ACC112 (cell line): ENCODE measurements around the gene PSAP.

ENCODE experiments used
- H2AFZ ChIP-seq: fragments of 200-600 bp; sonication (generic); one replicate; pipeline ENCODE4 v1.6.0; 2017; ENCODE audit warnings: antibody characterized with exemption, low read length; ENCODE audit not compliant: unreplicated experiment
- H3K27ac ChIP-seq: fragments of 200-600 bp; sonication (generic); 2 replicates; pipeline ENCODE4 v1.5.1; 2014; ENCODE audit warnings: low read depth, mild to moderate bottlenecking, antibody characterized with exemption, low read length, moderate library complexity
- H3K27me3 ChIP-seq: fragments of 200-600 bp; sonication (generic); 2 replicates; pipeline ENCODE4 v1.6.1; 2014; ENCODE audit warnings: mild to moderate bottlenecking, antibody characterized with exemption, low read length, moderate library complexity, mixed read lengths; ENCODE audit not compliant: insufficient read depth
- H3K36me3 ChIP-seq: fragments of 200-600 bp; sonication (generic); 2 replicates; pipeline ENCODE4 v1.6.1; 2016; ENCODE audit warnings: mild to moderate bottlenecking, antibody characterized with exemption, low read length, moderate library complexity, mixed read lengths; ENCODE audit not compliant: insufficient read depth
- H3K4me1 ChIP-seq: fragments of 200-600 bp; sonication (generic); one replicate; pipeline ENCODE4 v1.6.1; 2016; ENCODE audit warnings: low read length, mixed read lengths; ENCODE audit not compliant: insufficient read depth, unreplicated experiment, control insufficient read depth
- H3K4me3 ChIP-seq: fragments of 200-600 bp; sonication (generic); 2 replicates; pipeline ENCODE4 v1.5.1; 2014; ENCODE audit warnings: mild to moderate bottlenecking, low read depth, low read length
- H3K79me2 ChIP-seq: fragments of 200-600 bp; sonication (generic); one replicate; pipeline ENCODE4 v1.6.0; 2016; ENCODE audit warnings: low read length; ENCODE audit not compliant: control insufficient read depth, unreplicated experiment, insufficient read depth

PSAP gene

DNA sequence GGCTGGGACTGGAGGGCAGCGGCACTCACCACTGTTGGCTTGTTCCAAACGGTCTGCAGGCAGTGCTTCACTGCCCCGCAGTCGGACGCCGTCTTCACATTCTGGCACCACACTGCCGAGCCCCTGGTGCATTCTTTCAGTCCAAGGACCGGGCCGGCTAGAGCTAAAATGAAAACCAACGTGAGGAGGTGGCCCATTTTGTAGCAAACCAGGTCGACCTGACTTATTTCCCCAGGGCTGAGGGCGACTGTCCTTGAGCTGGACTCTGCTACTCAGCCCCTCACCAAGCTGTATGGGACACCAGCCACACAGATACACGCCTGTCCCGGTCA, 16.7 kb downstream of the PSAP start:
- Histone ChIP-seq H3K27ac (no peak overlapping the region), H3K27me3 (no peaks in the 10 kb centered on the region), H3K4me3 (no peak overlapping the region), H3K36me3 (peaks cover 15% of the 10 kb centered on the region), H3K79me2 (peaks cover 73% of the 10 kb centered on the region), H3K4me1 (peaks cover 56% of the 10 kb centered on the region), H2AFZ (no peak overlapping the region)

GRCh38 chr10:71833451-71834342, 17.4 kb downstream of the PSAP start:
- Histone ChIP-seq H3K27me3 (no peaks in the 10 kb centered on the region), H3K79me2 (peaks cover 69% of the 10 kb centered on the region)

DNA sequence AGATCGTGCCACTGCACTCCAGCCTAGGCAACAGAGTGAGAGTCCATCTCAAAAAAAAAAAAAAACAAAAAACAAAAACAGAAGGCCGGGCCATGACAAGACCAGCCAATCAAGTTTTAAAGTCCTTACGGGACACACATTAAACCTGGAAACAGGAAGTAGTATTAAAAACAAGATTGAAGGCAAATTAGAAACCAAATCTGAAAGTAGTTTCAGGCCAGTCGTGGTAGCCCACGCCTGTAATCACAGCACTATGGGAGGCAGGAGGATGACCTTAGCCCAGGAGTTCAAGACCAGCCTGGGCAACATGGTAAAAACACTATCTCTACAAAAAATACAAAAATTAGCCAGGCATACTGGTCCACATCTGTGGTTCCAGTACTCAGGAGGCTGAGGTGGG, 18.1 kb downstream of the PSAP start:
- Histone ChIP-seq H3K36me3 (peaks cover 22% of the 10 kb centered on the region), H3K79me2 (peaks cover 62% of the 10 kb centered on the region)

More at GRCh38 chr10:71833451-71834342, 17.4 kb downstream of the PSAP start:
- Histone ChIP-seq H3K36me3 (peaks cover 20% of the 10 kb centered on the region), H2AFZ (no peak overlapping the region), H3K4me3 (no peak overlapping the region), H3K4me1 (peaks cover 49% of the 10 kb centered on the region), H3K27ac (no peak overlapping the region)

DNA sequence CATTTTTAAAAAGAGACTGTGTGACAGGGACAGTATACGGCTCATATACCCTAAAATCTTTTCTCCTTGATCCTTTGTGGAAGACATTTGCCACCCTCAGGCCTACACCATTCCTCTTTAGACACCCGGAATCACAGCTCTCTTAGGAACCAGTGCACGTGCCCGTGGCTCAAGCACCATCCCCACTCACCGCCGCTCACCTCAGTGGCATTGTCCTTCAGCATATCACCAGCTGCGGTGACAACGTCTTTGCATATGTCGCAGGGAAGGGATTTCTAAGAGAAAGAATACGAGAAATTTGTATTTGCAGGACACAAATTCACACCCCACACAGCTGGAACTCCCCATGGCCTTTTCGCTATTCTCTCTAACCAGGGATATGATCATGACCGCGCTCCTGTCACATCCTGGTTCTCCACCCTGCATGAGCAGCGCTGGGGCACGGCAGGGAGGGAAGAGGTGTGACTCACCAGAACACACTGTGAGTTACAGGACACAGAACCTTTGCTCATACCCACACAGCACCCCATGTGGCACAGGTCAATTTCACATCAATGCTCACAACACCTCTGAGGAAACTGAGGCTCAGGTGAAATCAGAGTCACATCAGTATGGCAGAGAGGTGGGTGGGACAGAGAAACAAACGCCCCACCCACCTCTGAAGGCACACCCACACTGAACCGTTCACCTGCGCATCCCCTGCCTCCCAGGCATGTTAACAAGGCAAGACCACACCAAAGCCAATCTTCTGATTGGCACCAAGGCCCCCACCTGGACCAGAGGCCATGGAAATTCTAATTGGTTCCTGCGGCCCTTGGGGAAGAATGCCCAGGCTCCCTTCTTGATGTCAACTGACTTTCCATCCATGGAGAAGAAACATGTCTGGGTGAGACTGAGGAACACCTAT, 19.2 kb downstream of the PSAP start:
- Histone ChIP-seq H3K27me3 (no peaks in the 10 kb centered on the region), H3K4me1 (peaks cover 31% of the 10 kb centered on the region), H3K4me3 (no peak overlapping the region), H3K27ac (no peak overlapping the region), H3K79me2 (peaks cover 51% of the 10 kb centered on the region), H2AFZ (no peak overlapping the region), H3K36me3 (peaks cover 27% of the 10 kb centered on the region)

More for the DNA sequence above, 18.1 kb downstream of the PSAP start:
- H3K27me3 ChIP-seq: no peaks in the 10 kb centered on the region
- peaks cover 42% of the 10 kb centered on the region for H3K4me1 ChIP-seq
- no peak overlapping the region for H2AFZ ChIP-seq
- no peak overlapping the region for H3K4me3 ChIP-seq
- no peak overlapping the region for H3K27ac ChIP-seq

DNA sequence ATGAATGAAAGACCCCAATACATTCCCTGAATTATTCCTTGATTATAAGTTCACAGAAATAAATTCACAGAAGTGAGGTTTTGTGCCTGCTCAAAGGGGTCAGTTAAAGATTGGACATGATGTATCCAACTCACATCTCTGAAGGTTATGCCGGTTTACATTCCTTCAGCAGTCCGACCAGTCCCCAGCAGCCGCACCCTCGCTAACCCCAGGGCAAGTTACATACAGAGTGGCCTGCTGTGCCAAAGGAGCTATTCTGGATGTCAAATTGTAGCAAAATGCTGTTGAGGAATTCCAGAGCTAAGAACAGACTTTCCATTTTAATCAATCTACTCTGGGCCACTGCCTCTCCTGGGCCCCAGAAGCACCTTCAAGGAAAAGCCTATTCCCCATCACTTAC, 20.3 kb downstream of the PSAP start:
- H3K36me3 ChIP-seq: peaks cover 32% of the 10 kb centered on the region
- no peak overlapping the region for H2AFZ ChIP-seq

GRCh38 chr10:71829896-71830295, 21.2 kb downstream of the PSAP start:
- no peaks in the 10 kb centered on the region for H3K27me3 ChIP-seq
- no peak overlapping the region for H3K4me3 ChIP-seq
- H3K27ac ChIP-seq: no peak overlapping the region
- peaks cover 34% of the 10 kb centered on the region for H3K36me3 ChIP-seq
- H3K79me2 ChIP-seq: peaks cover 37% of the 10 kb centered on the region
- no peak overlapping the region for H2AFZ ChIP-seq
- peaks cover 16% of the 10 kb centered on the region for H3K4me1 ChIP-seq

More for the DNA sequence above, 20.3 kb downstream of the PSAP start:
- Histone ChIP-seq H3K4me3 (no peak overlapping the region), H3K79me2 (peaks cover 44% of the 10 kb centered on the region), H3K27ac (no peak overlapping the region), H3K27me3 (no peaks in the 10 kb centered on the region), H3K4me1 (peaks cover 22% of the 10 kb centered on the region)

DNA sequence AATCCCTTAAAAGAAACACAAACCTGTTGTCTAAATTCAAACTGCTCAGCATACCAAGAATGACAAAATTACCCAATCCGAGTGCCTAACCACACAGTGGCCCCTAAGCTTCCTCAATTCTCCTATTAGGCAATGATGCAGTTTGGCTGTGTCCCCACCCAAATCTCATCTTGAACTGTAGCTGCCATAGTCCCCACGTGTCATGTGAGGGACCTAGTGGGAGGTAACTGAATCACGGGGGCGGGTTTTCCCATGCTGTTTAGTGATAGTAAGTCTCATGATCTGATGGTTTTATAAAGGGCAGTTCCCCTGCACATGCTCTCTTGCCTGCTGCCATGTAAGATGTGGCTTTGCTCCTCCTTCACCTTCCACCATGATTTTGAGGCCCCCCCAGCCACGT, 21.9 kb downstream of the PSAP start:
- H3K27ac ChIP-seq: no peak overlapping the region
- H3K79me2 ChIP-seq: peaks cover 31% of the 10 kb centered on the region
- no peaks in the 10 kb centered on the region for H3K27me3 ChIP-seq
- no peak overlapping the region for H3K4me3 ChIP-seq
- H2AFZ ChIP-seq: no peak overlapping the region
- H3K36me3 ChIP-seq: peaks cover 41% of the 10 kb centered on the region
- peaks cover 13% of the 10 kb centered on the region for H3K4me1 ChIP-seq

DNA sequence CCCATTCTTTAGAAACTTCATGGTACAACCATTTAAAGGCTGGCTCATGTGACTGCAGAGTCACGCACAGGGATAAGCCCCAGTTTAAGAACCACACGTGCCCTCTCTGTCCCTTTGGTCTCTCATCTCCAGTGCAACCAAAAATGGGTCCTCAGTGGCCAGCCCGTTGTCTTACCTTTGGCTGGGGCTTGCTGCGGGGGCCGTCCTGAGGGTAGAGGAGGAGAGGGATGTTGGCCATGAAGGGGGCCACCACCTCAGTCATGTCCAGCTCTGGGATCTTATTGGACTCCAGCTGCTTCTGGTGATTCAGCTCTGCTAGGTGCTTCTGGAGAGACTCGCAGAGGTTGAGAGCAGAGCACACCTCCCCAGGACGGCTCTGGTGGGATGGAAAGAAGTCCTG, 22.3 kb downstream of the PSAP start:
- H3K27me3 ChIP-seq: no peaks in the 10 kb centered on the region
- H3K27ac ChIP-seq: no peak overlapping the region
- no peak overlapping the region for H3K4me3 ChIP-seq
- H3K4me1 ChIP-seq: peaks cover 13% of the 10 kb centered on the region
- peaks cover 26% of the 10 kb centered on the region for H3K79me2 ChIP-seq
- no peak overlapping the region for H2AFZ ChIP-seq
- peaks cover 44% of the 10 kb centered on the region for H3K36me3 ChIP-seq

GRCh38 chr10:71827852-71828251, 23.2 kb downstream of the PSAP start:
- Histone ChIP-seq H3K79me2 (peaks cover 18% of the 10 kb centered on the region), H3K27me3 (no peaks in the 10 kb centered on the region), H3K36me3 (peaks cover 44% of the 10 kb centered on the region), H3K4me1 (peaks cover 13% of the 10 kb centered on the region), H2AFZ (no peak overlapping the region), H3K27ac (no peak overlapping the region), H3K4me3 (no peak overlapping the region)

DNA sequence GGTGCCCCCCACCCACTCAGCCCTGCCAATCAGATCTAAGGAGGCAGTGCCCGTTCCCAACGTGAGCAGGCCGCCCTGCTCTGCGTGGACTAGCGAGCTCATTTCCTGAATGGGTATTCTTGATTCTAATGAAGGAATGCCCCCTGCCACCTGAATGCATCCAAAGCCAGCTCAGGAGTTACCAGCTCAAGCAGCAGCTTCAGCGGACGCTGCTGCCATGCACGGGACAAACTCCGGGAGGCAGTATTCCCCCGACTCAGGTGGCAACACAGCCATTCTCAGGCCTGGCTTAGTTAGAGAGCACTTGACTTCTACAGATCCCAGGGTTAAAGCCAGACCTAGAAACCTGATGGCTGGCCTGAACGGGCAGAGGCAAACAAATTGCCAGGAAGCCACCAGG, 25.8 kb downstream of the PSAP start:
- Histone ChIP-seq H3K4me1 (no peaks in the 10 kb centered on the region), H2AFZ (no peak overlapping the region), H3K27me3 (no peaks in the 10 kb centered on the region), H3K79me2 (no peaks in the 10 kb centered on the region), H3K36me3 (peaks cover 48% of the 10 kb centered on the region), H3K27ac (no peak overlapping the region), H3K4me3 (no peak overlapping the region)
